Brain microvascular endothelial cell (primary cell): ENCODE results near the gene MRPL55.
"Not testable (repeated sequence)": the region's sequence is repeated elsewhere in the genome, so short reads cannot be mapped to it uniquely, and the experiment has no call there.

Source experiments
- DNase-seq: peaks from one replicate; pipeline ENCODE4 v3.0.0-alpha.2; 2020
- H3K27ac ChIP-seq: fragments of 250-450 bp; sonication (Bioruptor Pico); 2 replicates; pipeline ENCODE4 v1.5.1; 2020; ENCODE audit warnings: mild to moderate bottlenecking, moderate library complexity
- H3K27me3 ChIP-seq: fragments of 250-450 bp; sonication (Bioruptor Pico); replicated peaks from 2 replicates; pipeline ENCODE4 v1.5.1; 2020; ENCODE audit warnings: mild to moderate bottlenecking
- H3K36me3 ChIP-seq: fragments of 250-450 bp; sonication (Bioruptor Pico); replicated peaks from 2 replicates; pipeline ENCODE4 v1.5.1; 2020; ENCODE audit warnings: mild to moderate bottlenecking
- H3K4me3 ChIP-seq: 2 replicates; pipeline ENCODE4 v1.5.1; 2011; ENCODE audit warnings: low read depth, mild to moderate bottlenecking, control low read depth, low read length, moderate library complexity
- CTCF ChIP-seq: IDR thresholded peaks from 2 replicates; pipeline ENCODE4 v1.5.1; 2011; ENCODE audit warnings: low read depth, mild to moderate bottlenecking, moderate library complexity, low read length, control low read depth, inconsistent platforms; ENCODE audit errors: missing control alignments
- in situ Hi-C: cut with HindIII; loops from 2 replicates; pipeline ENCODE4 v1.10.0; 2017; ENCODE audit warnings: low sequenced_read_pairs, low pct_ligation_motif_present

The MRPL55 gene

DNA sequence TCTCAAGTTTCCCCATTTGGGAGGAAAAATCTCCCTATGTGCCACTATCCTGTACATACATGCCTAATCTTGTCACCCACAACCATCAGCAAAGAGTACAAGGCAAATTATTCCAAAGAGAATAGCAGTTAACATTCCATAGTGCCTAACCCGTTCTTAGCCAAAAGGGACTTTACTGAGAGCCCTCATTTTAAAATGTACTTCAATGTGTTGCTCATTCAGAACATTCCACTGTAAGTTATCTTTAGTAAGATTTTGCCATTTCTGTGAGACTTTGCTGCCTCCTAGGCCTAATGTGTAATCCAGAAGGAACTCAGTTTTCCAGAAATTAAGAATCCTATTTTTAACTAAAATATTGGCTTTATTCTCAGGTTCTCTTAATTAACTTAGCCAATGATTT is 11.3 kb upstream of the MRPL55 start:
- no peak overlapping the region for H3K27ac ChIP-seq
- in situ Hi-C loops: no loop called here
- no peaks in the 10 kb centered on the region for H3K36me3 ChIP-seq
- TF ChIP-seq CTCF: no peak
- H3K27me3 ChIP-seq: no peaks in the 10 kb centered on the region
- DNase-seq: no peak
- H3K4me3 ChIP-seq: no peak overlapping the region

GRCh38 chr1:228118040-228118439 is 8.9 kb upstream of the MRPL55 start:
- Histone ChIP-seq H3K27me3 (no peaks in the 10 kb centered on the region), H3K36me3 (no peaks in the 10 kb centered on the region), H3K4me3 (no peak overlapping the region), H3K27ac (no peak overlapping the region)
- TF ChIP-seq CTCF: no peak
- in situ Hi-C loops: no loop called here
- no peak for DNase-seq

DNA sequence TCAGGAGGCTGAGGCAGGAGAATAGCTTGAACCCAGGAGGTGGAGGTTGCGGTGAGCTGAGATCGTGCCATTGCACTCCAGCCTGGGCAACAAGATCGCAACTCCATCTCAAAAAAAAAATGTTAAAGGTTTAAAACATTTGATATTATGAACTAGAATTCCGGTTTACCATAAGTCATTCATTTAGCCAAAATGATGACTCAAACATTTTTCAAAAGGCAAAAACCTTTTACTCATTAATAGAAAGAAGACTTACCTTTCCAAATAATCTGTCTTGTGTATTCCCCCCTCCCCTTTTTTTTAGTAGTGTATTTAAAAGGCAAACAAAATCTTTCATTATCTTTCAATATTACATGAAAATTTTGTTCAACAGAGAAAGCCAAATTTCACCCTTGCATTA is 8.2 kb upstream of the MRPL55 start:
- in situ Hi-C loops: no loop called here

GRCh38 chr1:228114827-228115226 is 5.7 kb upstream of the MRPL55 start:
- Histone ChIP-seq H3K27ac (no peak overlapping the region), H3K27me3 (no peaks in the 10 kb centered on the region), H3K4me3 (no peak overlapping the region), H3K36me3 (no peaks in the 10 kb centered on the region)
- in situ Hi-C loops: no loop called here
- no peak for DNase-seq
- no peak for TF ChIP-seq CTCF

More for the DNA sequence above, 8.2 kb upstream of the MRPL55 start:
- no peak overlapping the region for H3K4me3 ChIP-seq
- DNase-seq: no peak
- no peaks in the 10 kb centered on the region for H3K36me3 ChIP-seq
- H3K27ac ChIP-seq: no peak overlapping the region
- H3K27me3 ChIP-seq: no peaks in the 10 kb centered on the region
- no peak for TF ChIP-seq CTCF

- in situ Hi-C loops: no loop called here
- H3K4me3 ChIP-seq: no peak overlapping the region
- TF ChIP-seq CTCF: no peak
- DNase-seq: no peak
- H3K36me3 ChIP-seq: no peaks in the 10 kb centered on the region
- H3K27ac ChIP-seq: no peak overlapping the region
- no peaks in the 10 kb centered on the region for H3K27me3 ChIP-seq
Measured at GRCh38 chr1:228112617-228113016, 3.5 kb upstream of the MRPL55 start.

DNA sequence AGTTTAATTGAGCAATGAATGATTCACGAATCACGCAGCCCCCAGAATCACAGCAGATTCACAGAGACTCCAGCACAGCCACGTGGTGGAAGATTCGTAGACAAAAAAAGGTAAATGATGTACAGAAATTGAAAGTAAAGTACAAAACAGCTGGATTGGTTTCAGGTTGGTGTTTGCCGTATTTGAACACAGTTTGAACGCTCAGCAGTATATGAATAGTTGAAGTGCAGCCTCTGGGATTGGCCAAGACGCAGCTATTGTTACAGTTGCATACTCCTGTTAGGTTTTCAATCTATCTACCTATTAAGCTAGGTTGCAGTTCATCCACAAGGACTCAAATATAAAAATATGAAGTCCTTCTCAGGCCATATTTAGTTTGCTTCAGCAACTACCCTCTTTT is 3.1 kb upstream of the MRPL55 start:
- no peak for TF ChIP-seq CTCF
- H3K4me3 ChIP-seq: no peak overlapping the region
- no peaks in the 10 kb centered on the region for H3K36me3 ChIP-seq
- H3K27ac ChIP-seq: no peak overlapping the region
- no peak for DNase-seq
- no peaks in the 10 kb centered on the region for H3K27me3 ChIP-seq
- in situ Hi-C loops: no loop called here

- DNase-seq, H3K4me3 ChIP-seq, H3K27me3 ChIP-seq, H3K27ac ChIP-seq, H3K36me3 ChIP-seq, in situ Hi-C loops: not testable (repeated sequence)
Measured at GRCh38 chr1:228111315-228111714, 2.2 kb upstream of the MRPL55 start.
